Inflammatory macrophage (primary cell): ENCODE results near the gene MPZL1.

Experiments
- DNase-seq, 2 donors: peaks; one replicate each; pipeline ENCODE4 v3.0.0-alpha.2; 2020 to 2022

Gene MPZL1

GRCh38 chr1:167751676-167752075 is 29.9 kb downstream of the MPZL1 start:
- no peak for DNase-seq

- DNase-seq, result no peak
Observed at GRCh38 chr1:167752219-167752985, 30.6 kb downstream of the MPZL1 start.

- no peak for DNase-seq
Observed at GRCh38 chr1:167755654-167756053, 33.9 kb downstream of the MPZL1 start.

GRCh38 chr1:167756730-167757405 is 35.1 kb downstream of the MPZL1 start:
- DNase-seq, result no peak

GRCh38 chr1:167757433-167758309 is 35.9 kb downstream of the MPZL1 start:
- no peak for DNase-seq

GRCh38 chr1:167761400-167761799 is 39.6 kb downstream of the MPZL1 start:
- peak; percentile 59 to 70 for DNase-seq

GRCh38 chr1:167762061-167762746 is 40.4 kb downstream of the MPZL1 start:
- DNase-seq, result no peak

- DNase-seq, result peak in 1 of 2 donors; percentile 15
Observed at GRCh38 chr1:167763525-167764220, 41.9 kb downstream of the MPZL1 start.

- no peak for DNase-seq
Observed at GRCh38 chr1:167764458-167765330, 42.9 kb downstream of the MPZL1 start.

GRCh38 chr1:167765496-167765895 is 43.7 kb downstream of the MPZL1 start:
- DNase-seq, result no peak

- no peak for DNase-seq
Observed at GRCh38 chr1:167766538-167766937, 44.8 kb downstream of the MPZL1 start.

- peak; percentile 23 to 56 for DNase-seq
Observed at GRCh38 chr1:167767761-167768160, 46.0 kb downstream of the MPZL1 start.

GRCh38 chr1:167770127-167770526 is 48.3 kb downstream of the MPZL1 start:
- DNase-seq, result no peak

- no peak for DNase-seq
Observed at GRCh38 chr1:167772436-167772835, 50.7 kb downstream of the MPZL1 start.

- DNase-seq, result no peak
Observed at GRCh38 chr1:167773516-167773915, 51.7 kb downstream of the MPZL1 start.

- no peak for DNase-seq
Observed at GRCh38 chr1:167774710-167775109, 52.9 kb downstream of the MPZL1 start.

- DNase-seq, result no peak
Observed at GRCh38 chr1:167775178-167775577, 53.4 kb downstream of the MPZL1 start.

GRCh38 chr1:167776151-167776550 is 54.4 kb downstream of the MPZL1 start:
- DNase-seq, result no peak

- DNase-seq, result no peak
Observed at GRCh38 chr1:167776616-167777268, 55.0 kb downstream of the MPZL1 start.

GRCh38 chr1:167777269-167777650 is 55.5 kb downstream of the MPZL1 start:
- no peak for DNase-seq
